Effector CD8-positive, alpha-beta T cell (primary cell): ENCODE results near the gene IGF1R.

Experiments
- DNase-seq: peaks from one replicate; lab custom pipeline; 2025; lab: John Stamatoyannopoulos, UW

Gene IGF1R

GRCh38 chr15:98775498-98776230 is 127.3 kb downstream of the IGF1R start:
- no peak for DNase-seq

- no peak for DNase-seq
Observed at GRCh38 chr15:98776607-98777281, 128.4 kb downstream of the IGF1R start.

- no peak for DNase-seq
Observed at GRCh38 chr15:98777426-98777825, 129.1 kb downstream of the IGF1R start.

GRCh38 chr15:98778263-98778959 is 130.1 kb downstream of the IGF1R start:
- DNase-seq = no peak

- no peak for DNase-seq
Observed at GRCh38 chr15:98778960-98779359, 130.6 kb downstream of the IGF1R start.

GRCh38 chr15:98779463-98780071 is 131.2 kb downstream of the IGF1R start:
- peak; percentile 49 for DNase-seq

- DNase-seq = no peak
Observed at GRCh38 chr15:98781838-98782237, 133.5 kb downstream of the IGF1R start.

- DNase-seq = no peak
Observed at GRCh38 chr15:98782801-98783200, 134.5 kb downstream of the IGF1R start.

GRCh38 chr15:98785431-98785806 is 137.1 kb downstream of the IGF1R start:
- DNase-seq = no peak

GRCh38 chr15:98785807-98786621 is 137.7 kb downstream of the IGF1R start:
- no peak for DNase-seq

- DNase-seq = no peak
Observed at GRCh38 chr15:98786717-98787116, 138.4 kb downstream of the IGF1R start.

- DNase-seq = no peak
Observed at GRCh38 chr15:98787194-98787593, 138.9 kb downstream of the IGF1R start.

- DNase-seq = no peak
Observed at GRCh38 chr15:98787936-98788757, 139.8 kb downstream of the IGF1R start.

GRCh38 chr15:98789020-98789419 is 140.7 kb downstream of the IGF1R start:
- no peak for DNase-seq

GRCh38 chr15:98790270-98790669 is 141.9 kb downstream of the IGF1R start:
- no peak for DNase-seq

GRCh38 chr15:98791046-98791701 is 142.8 kb downstream of the IGF1R start:
- DNase-seq = no peak

GRCh38 chr15:98792117-98792516 is 143.8 kb downstream of the IGF1R start:
- DNase-seq = no peak

GRCh38 chr15:98794211-98794610 is 145.9 kb downstream of the IGF1R start:
- no peak for DNase-seq

- no peak for DNase-seq
Observed at GRCh38 chr15:98794748-98795147, 146.4 kb downstream of the IGF1R start.

GRCh38 chr15:98795980-98796379 is 147.6 kb downstream of the IGF1R start:
- DNase-seq = no peak
